ENCODE data around the gene AFF3.
"Not testable (repeated sequence)": the region's sequence is repeated elsewhere in the genome, so short reads cannot be mapped to it uniquely, and the experiment has no call there.

Gene AFF3

GRCh38 chr2:100104718-100105677 lies 37.4 kb downstream of the AFF3 start:
- DNase-seq = peak; percentile 76

- not testable (repeated sequence) for DNase-seq
Observed at GRCh38 chr2:100104265-100104664, 38.1 kb downstream of the AFF3 start.

DNA sequence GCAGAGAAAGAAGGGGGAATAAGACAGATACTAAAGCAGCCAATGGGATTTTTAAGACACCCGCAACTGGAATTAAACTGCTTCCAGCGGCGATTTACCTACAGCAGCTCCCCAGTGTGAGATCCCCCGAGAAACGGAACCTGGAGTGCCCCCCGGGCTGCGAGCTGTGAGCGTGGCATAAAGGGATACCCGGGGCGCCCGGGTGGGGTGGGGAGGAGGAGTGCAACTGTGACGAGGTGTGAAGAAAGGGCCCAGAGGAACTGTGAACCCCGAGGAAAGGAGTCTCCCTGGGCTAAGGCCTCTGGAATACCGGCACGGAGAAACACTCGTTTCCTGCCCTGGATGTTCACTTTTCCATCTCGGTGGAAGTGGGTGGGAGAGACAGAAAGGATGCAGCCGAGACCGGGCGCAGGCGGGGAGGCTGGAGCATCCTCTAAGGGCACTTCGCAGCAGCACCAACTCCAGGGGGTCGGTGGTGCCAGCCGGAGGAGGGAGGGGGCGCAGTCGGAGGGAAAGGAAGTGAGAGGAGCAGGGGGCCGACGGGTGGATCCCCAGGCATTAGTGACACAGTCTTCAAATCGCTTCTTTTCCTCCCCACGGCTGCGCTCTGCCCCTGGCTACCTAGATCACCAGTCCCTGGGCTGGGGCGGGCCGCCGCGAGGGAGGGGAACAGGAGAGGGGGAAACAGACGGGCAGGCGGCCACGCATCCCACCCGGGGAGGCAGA lies 38.7 kb downstream of the AFF3 start:
- DNase-seq = peak; percentile 20

GRCh38 chr2:100102466-100103180 lies 39.8 kb downstream of the AFF3 start:
- not testable (repeated sequence) for DNase-seq

DNA sequence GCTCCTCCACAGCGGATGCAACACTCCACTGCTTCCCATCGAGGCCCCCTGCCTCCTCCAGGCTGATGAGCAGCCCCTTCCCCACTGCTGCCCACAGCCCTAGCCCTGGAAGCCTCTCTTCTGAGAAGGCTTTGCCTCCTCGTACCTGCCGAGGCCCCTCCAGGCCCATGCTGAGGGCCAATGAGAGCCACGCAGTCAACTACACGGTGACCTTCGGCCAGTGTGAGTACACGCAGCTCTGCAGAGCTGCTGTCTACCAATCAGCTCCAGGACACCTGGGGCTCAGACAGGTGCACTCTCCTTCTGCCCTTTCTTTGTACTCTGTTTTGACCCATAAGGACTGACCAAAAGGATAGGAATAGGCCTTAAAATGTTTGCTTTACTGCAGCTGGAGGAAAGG lies 43.5 kb downstream of the AFF3 start:
- not testable (repeated sequence) for DNase-seq

DNA sequence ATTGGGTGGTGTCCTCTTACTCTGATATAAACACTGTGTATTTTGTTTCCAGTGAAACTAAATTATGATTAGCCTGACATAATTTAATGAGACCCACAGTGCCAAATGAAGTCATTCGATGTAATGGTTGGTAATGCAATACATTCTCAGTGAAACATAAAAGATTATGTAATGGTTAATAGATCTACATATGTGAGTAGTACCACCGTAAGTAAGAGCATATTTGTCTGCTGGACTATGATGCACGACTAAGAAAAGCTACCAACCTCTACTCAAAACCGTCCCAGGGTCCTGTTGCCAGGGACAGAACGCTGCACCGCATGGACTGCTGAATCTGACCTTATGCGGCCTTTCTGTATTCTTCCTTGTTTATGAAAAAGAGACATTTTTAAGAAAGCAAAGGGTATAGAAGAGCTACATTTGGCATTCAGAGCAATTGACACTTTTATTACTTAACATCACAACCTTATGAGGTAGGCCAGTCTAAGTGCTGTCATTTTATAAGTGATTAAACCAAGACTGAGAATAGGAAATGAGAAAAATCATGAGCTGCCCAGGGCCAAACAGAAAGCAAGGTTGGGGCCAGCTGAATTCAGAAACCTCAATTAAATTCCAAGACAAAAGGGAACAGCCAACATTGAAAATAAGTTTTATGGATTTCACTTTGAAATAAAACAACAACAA lies 44.6 kb downstream of the AFF3 start:
- not testable (repeated sequence) for DNase-seq

GRCh38 chr2:100095845-100096244 lies 46.5 kb downstream of the AFF3 start:
- not testable (repeated sequence) for DNase-seq

DNA sequence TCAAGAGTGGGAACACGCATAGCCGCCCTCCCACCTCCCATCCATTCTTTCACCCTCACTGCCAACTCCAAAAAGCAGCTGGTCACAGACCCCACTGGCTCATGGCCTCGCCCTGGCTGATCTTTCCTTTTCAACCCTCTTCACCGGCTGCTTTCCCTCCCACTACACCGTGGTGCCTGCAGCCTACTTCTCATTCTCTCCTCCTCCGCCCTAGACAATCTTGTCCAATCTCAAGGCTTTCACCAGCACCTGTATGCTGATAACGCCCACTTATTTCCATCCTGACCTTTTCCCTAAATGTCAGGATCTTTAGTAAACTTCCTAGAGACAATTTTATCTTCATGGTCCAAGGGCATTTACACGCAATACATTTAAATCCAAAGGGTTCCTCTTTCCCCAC lies 50.6 kb downstream of the AFF3 start:
- DNase-seq = not testable (repeated sequence)

GRCh38 chr2:100085744-100086143 lies 56.6 kb downstream of the AFF3 start:
- not testable (repeated sequence) for DNase-seq

GRCh38 chr2:100083421-100084216 lies 58.8 kb downstream of the AFF3 start:
- DNase-seq = not testable (repeated sequence)

DNA sequence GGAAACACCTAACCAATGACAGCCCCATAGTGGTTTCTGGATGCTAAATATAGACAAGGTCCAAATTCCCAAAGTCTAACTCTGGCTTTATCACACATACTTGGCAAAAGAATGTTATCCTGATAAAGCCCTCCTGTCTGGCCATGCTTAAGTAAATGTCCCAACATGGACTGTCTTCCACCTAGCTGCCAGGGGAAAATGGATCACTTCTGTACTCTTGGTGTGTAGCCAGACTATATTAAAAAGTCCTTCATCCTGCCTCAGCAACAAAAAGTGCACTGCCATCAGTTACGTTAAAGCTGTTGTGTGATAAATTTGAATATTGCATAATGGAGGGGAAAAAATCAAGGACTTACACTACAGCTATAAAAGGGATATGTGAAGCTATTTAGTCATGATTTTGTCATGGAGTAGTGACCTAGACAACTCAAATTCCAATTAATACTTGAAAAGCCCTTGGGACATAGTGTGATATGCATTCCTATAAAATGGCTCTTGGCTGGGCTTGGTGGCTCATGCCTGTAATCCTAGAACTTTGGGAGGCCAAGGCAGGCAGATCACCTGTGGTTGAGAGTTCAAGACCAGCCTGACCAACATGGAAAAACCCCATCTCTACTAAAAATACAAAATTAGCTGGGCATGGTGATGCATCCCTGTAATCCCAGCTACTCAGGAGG lies 60.0 kb downstream of the AFF3 start:
- DNase-seq = not testable (repeated sequence)

DNA sequence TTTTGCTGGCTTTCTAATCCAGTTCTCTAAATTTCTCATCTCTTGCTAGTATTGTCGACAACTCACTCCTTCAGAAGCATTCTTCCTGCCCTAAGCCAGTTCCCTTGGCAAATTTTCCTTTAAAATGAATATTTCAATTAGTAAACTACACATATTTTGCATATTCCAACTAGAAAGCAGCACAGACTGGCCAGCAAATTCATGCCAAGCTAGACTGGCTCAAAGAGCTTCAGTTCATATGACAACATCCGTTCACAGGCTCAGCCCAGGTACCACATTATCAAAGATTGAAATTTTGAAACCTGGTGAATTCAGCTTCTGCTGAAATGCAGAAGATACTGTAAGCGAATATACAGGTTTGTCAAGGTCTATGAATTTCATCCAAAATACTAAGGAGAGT lies 64.5 kb downstream of the AFF3 start:
- no peak for DNase-seq

DNA sequence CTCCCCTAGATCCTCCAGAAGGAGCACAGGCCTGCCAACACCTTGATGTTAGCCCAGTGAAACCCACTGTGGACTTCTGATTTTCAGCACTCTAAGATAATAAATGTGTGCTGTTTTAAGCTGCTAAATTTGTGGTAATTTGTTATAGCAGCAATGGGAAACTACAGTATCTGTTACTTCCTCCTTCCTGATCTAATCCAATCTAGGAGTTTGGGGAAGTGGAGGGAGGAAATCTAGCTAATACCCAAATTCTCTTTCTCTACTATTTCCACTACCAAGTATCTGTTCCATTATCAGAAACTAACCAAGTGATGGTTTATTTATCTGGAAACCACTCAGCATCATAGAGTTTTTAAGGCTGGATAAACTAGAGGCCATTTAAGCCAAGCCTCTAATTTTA lies 64.9 kb downstream of the AFF3 start:
- no peak for DNase-seq

GRCh38 chr2:100075532-100075931 lies 66.9 kb downstream of the AFF3 start:
- no peak for DNase-seq

GRCh38 chr2:100073110-100073509 lies 69.3 kb downstream of the AFF3 start:
- DNase-seq = no peak

DNA sequence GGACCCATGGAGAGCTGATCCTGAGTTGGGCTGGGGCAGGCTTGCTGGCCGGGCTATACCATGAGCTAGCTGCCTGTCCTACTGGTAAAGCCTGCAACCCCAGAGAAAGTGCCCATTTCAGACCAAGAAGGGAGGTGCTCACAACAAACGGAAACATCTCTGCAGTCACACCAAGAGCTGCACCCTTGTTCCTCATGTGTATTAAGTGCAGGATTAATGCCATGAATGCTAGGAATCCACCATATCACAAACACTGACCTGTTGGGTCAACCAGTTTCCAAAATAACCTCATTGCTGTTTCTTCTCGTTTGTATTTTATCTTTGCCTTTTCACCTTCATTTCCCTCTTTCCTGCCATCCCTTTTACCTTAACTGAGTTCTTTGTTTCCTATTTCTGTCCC lies 69.9 kb downstream of the AFF3 start:
- DNase-seq = no peak

DNA sequence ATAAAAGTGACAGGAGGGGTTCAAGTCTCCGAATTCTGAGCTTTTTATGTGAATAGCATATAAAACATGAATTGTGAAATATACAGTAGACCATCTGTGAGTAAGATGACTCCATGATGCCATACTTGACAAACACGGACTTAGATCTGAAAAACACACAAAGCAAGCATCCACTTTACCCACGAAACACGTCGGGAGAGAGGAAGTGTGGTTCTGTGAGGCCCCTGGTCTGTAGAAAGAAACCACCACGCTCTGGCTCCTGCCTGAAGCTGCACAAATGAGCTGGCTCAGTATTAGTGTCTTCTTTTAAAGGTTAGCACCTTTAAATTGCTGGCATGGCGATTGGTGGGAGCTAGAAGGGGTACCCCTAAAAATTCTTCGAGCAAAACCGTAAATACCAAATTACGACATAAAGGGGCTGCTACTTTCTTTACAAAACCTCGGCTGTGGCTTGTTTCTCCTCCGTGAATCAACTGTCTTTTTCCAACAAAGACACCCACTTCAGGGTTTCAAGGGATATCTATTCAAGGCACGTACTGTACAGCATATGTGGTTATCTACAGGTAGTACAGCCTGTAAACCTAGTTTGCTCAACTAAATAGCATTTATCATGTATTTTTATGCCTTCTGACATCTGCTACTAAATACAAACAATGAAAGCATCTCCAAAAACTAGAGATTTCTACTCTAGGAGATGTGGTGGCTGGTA lies 70.9 kb downstream of the AFF3 start:
- no peak for DNase-seq

DNA sequence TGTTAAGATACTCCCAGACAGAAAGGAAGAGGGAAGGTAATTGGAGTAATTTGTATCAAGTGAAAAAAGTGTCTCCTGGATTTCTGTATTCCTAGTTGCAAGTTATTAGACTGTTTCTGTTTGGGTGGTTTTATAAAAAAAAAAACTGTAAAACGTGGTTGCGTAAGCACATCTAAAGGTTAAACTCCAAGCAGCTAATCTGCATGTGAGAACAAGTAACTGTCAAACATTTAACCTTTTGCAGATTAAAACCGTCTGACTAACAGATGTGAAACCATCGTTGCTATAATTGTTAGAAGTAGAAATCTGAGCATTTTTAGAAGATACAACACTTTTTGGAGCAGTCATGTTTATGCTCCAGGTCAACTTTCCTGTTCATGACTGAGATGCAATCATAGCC lies 72.3 kb downstream of the AFF3 start:
- no peak for DNase-seq

DNA sequence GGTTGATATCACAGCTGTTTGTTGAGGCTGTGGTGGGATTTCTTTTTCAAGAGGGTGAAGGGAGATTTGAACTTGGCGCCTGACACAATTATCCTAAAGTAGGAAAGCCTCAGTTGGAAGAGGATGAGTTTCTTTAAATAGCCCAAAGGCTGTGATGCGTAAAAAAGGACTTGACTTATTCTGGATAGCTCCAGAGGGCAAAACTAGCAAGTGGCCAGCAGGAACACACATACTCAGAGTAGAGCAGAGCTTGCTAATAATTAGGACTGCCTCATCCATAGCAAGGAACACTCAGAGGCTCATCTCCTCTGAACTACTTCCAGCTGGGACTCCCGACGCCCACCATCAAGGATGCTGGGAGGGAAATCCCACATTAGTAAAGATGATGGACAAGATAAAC lies 74.0 kb downstream of the AFF3 start:
- DNase-seq = no peak

DNA sequence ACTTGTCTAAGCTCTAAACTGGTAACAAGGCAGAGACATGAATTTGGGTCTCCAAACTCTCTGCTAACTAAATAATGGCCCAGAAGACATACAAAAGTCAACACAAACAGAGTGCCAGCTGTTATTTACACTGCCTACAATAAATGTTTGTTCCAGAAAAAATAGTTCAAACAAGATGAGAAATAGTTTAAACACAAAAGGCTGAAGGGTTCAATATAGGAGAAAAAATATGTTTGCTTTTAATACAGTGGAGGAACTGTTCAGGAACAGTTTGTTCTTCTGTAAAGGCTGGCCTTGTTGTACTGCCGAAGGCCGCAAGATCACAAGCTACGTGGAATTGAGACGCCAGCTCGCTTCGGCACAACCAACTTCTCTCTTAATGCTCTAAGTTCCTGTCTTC lies 74.6 kb downstream of the AFF3 start:
- no peak for DNase-seq

- no peak for DNase-seq
Observed at GRCh38 chr2:100066856-100067255, 75.5 kb downstream of the AFF3 start.
